ENCODE results near the gene PSMD10. TPM values are rescaled to one million over a fixed set of nuclear protein-coding genes. Genes with fewer than 3 reads are reported as not detected.
A peak's percentile ranks its signal among the peaks of the same experiment; 100 is the strongest.

Gene PSMD10
- polyA plus RNA-seq, 1 donor (not counting 4 experiments of a cell fraction or from before 2014, with no cell fraction given), result 89.3 TPM

DNA sequence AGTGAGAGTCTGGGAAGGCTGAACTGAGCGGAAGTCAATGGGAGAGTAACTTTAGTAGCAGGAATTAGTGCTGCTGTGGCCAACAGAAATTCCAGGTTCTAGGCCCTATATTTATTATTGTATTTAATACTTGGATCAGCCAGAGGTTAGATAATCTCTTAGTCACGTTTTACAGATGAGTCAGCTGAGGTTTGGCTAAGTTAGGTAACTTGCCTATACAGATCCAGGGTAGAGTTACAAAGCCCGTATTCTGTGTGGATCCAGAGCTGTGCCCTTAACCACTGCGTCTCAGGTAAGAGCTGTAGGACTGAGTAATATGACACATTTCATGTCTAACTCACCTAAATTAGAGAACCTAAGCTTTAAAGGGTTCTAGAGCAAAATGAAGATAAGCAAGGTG lies 20.5 kb downstream of the PSMD10 start:
- H3K27ac ChIP-seq (ENCODE audit: control insufficient read depth, insufficient read depth, low read length), result peak overlapping the region; percentile 54
- peak; percentile 78 for FAIRE-seq
- dilution Hi-C loops (cut with MboI; ENCODE audit: extremely low pct_ligation_motif_present, low sequenced_read_pairs), result no loop called here

GRCh38 chrX:108068121-108068520 lies 23.2 kb downstream of the PSMD10 start:
- H3K9ac ChIP-seq (ENCODE audit: control insufficient read depth, extremely low read depth, insufficient read depth, low read length), result no peak overlapping the region
- no peaks in the 10 kb centered on the region for H4K20me1 ChIP-seq (ENCODE audit: control insufficient read depth, extremely low read depth, insufficient read depth, low read length)
- H3K9me1 ChIP-seq (ENCODE audit: control insufficient read depth, extremely low read depth, insufficient read depth, low read length), result no peaks in the 10 kb centered on the region
- H2AFZ ChIP-seq (ENCODE audit: control insufficient read depth, low read length), result peak overlapping the region; percentile 34
- H3K4me2 ChIP-seq (ENCODE audit: control insufficient read depth, extremely low read depth, insufficient read depth, low read depth, low read length), result peak overlapping the region; percentile 34
- no peaks in the 10 kb centered on the region for H3K36me3 ChIP-seq (ENCODE audit: control insufficient read depth in 2 of 2, extremely low read depth in 1 of 2, insufficient read depth in 2 of 2, low read length in 2 of 2)
- dilution Hi-C loops (cut with MboI; ENCODE audit: extremely low pct_ligation_motif_present, low sequenced_read_pairs), result no loop called here
- H3K9me3 ChIP-seq (ENCODE audit: control insufficient read depth, low read depth, low read length), result no peaks in the 10 kb centered on the region
- peak overlapping the region; percentile 30 for H3K27ac ChIP-seq (ENCODE audit: control insufficient read depth, insufficient read depth, low read length)
- no peak overlapping the region for H3K4me3 ChIP-seq (ENCODE audit: control insufficient read depth in 2 of 3, extremely low read depth in 1 of 3, insufficient read depth in 2 of 3, low read depth in 1 of 3, low read length in 3 of 3)
- H3K4me1 ChIP-seq (ENCODE audit: control insufficient read depth, extremely low read depth, insufficient read depth, low read length), result peaks cover 21% of the 10 kb centered on the region
- H3K27me3 ChIP-seq (ENCODE audit: control insufficient read depth, extremely low read depth, insufficient read depth, low read length), result peaks cover 7% of the 10 kb centered on the region
- TF ChIP-seq, protein P1, sequence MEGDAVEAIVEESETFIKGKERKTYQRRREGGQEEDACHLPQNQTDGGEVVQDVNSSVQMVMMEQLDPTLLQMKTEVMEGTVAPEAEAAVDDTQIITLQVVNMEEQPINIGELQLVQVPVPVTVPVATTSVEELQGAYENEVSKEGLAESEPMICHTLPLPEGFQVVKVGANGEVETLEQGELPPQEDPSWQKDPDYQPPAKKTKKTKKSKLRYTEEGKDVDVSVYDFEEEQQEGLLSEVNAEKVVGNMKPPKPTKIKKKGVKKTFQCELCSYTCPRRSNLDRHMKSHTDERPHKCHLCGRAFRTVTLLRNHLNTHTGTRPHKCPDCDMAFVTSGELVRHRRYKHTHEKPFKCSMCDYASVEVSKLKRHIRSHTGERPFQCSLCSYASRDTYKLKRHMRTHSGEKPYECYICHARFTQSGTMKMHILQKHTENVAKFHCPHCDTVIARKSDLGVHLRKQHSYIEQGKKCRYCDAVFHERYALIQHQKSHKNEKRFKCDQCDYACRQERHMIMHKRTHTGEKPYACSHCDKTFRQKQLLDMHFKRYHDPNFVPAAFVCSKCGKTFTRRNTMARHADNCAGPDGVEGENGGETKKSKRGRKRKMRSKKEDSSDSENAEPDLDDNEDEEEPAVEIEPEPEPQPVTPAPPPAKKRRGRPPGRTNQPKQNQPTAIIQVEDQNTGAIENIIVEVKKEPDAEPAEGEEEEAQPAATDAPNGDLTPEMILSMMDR (optimal IDR thresholded peaks at IDR 0.05 in 1 of 3, IDR thresholded peaks at IDR 0.05 in 1 of 3, conservative IDR thresholded peaks at IDR 0.05 in 1 of 3; ENCODE audit: extremely low read depth in 1 of 3, insufficient read depth in 2 of 3, low read length in 3 of 3), result no peak
- TF ChIP-seq EZH2 (IDR thresholded peaks at IDR 0.05; ENCODE audit: low read length), result no peak
- H3K79me2 ChIP-seq (ENCODE audit: control insufficient read depth, insufficient read depth, low read length), result no peaks in the 10 kb centered on the region
- FAIRE-seq (no peak), DNase-seq (ENCODE audit: low read depth, low spot score) (no peak)

More for the DNA sequence above, 20.5 kb downstream of the PSMD10 start:
- Histone ChIP-seq H3K9me3 (ENCODE audit: control insufficient read depth, low read depth, low read length) (no peaks in the 10 kb centered on the region), H2AFZ (ENCODE audit: control insufficient read depth, low read length) (no peak overlapping the region), H3K4me3 (ENCODE audit: control insufficient read depth in 2 of 3, extremely low read depth in 1 of 3, insufficient read depth in 2 of 3, low read depth in 1 of 3, low read length in 3 of 3) (no peak overlapping the region), H3K9ac (ENCODE audit: control insufficient read depth, extremely low read depth, insufficient read depth, low read length) (no peak overlapping the region), H3K4me2 (ENCODE audit: control insufficient read depth, extremely low read depth, insufficient read depth, low read depth, low read length) (peak overlapping the region; percentile 17), H4K20me1 (ENCODE audit: control insufficient read depth, extremely low read depth, insufficient read depth, low read length) (no peaks in the 10 kb centered on the region), H3K9me1 (ENCODE audit: control insufficient read depth, extremely low read depth, insufficient read depth, low read length) (no peaks in the 10 kb centered on the region), H3K27me3 (ENCODE audit: control insufficient read depth, extremely low read depth, insufficient read depth, low read length) (peaks cover 3% of the 10 kb centered on the region), H3K79me2 (ENCODE audit: control insufficient read depth, insufficient read depth, low read length) (no peaks in the 10 kb centered on the region), H3K36me3 (ENCODE audit: control insufficient read depth in 2 of 2, extremely low read depth in 1 of 2, insufficient read depth in 2 of 2, low read length in 2 of 2) (no peaks in the 10 kb centered on the region), H3K4me1 (ENCODE audit: control insufficient read depth, extremely low read depth, insufficient read depth, low read length) (peaks cover 21% of the 10 kb centered on the region)
- TF ChIP-seq, protein P1 (optimal IDR thresholded peaks at IDR 0.05 in 1 of 3, IDR thresholded peaks at IDR 0.05 in 1 of 3, conservative IDR thresholded peaks at IDR 0.05 in 1 of 3; ENCODE audit: extremely low read depth in 1 of 3, insufficient read depth in 2 of 3, low read length in 3 of 3), result no peak
- TF ChIP-seq EZH2 (IDR thresholded peaks at IDR 0.05; ENCODE audit: low read length), result no peak
- DNase-seq (ENCODE audit: low read depth, low spot score), result peak; percentile 75

Measured in keratinocyte (primary cell).